ENCODE measurements around the gene TOB2.
A peak's percentile ranks its signal among the peaks of the same experiment; 100 is the strongest.

DNA sequence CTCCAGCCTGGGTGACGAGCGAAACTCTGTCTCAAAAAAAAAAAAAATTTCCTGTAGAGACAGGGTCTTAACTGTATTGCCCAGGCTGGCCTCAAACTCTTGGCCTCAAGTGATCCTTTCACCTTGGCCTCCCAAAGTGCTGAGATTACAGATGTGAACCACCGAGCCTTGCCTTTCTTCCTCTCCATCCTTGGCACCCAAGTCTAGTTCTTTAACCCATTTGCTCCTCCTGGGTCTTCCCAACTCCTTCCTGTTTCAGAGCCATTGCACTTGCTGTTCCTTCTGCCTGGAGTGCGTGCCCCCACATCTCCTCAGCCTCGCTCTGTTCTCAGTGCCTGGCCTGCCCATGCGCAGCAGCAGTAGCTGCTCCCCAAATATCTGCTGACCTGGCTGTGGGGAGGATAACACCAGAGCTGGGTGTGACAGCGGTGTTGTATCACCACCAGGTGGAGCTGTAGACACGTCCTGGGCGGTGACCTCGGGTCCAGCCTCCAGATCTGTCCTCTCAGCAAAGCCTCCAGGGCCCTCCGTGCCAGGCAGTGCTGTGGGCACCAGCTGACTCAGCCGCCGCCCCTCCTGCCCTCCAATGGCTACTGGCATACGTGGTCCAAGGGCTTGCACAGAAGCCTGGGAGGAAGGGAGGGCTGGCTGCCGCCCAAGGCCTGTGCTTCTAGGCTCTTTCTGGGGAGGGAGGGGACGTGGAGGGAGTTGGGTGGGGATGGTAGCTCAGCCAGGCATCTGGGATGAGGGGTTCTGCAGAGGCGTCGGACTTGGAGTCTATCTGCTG, 42.9 kb downstream of the TOB2 start:
- peak; percentile 98 for TF ChIP-seq CTCF (IDR thresholded peaks at IDR 0.05; ENCODE audit: low read length)
- TF ChIP-seq EZH2 (IDR thresholded peaks at IDR 0.05; ENCODE audit: borderline replicate concordance, low read length), result no peak

All from OCI-LY1 (cell line).